Hepatic stellate cell (primary cell): Measurements from ENCODE around the gene MYOM1.
A peak's percentile ranks its signal among the peaks of the same experiment; 100 is the strongest.
"Not testable (repeated sequence)": the region's sequence is repeated elsewhere in the genome, so short reads cannot be mapped to it uniquely, and the experiment has no call there.

Source experiments
- DNase-seq: peaks from one replicate; pipeline ENCODE4 v3.0.0; 2011; ENCODE audit warnings: low spot score

Gene MYOM1

DNA sequence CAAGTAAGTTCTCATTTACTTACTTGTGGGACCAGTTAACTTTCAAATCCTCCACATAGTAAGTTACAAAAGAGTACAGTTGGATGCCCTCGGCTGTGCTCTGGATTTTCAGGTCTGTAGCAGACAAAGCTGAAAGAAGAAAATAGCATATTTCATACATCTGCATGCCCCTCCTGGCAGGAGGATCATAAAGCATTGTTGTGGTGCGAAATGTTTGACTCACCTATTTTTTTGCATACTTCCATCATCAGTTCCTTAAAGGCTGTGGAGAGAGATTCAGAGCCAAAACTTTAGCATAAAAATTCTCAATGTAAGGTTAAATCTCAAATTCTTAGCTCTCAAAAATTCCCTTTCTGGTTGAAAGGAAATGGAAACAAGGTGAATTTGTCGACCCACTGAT, 136.0 kb downstream of the MYOM1 start:
- no peak for DNase-seq

DNA sequence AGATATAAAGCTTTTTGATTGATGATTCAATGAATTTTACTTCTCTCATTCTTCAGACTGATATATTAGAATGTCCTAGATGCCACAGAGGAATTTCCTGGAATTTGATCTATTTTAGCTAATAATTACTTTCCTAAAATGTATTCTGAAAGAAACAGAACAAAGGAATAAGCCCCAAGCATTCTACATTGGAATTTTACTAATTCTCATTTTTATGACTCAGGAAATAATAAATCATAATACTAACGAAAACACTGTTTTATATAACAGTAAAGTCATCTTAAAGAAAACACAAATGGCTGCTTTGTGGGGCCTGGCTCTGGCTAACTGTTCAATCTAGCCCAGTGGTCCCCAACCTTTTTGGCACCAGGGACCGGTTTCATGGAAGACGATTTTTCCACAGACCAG, 138.2 kb downstream of the MYOM1 start:
- no peak for DNase-seq

DNA sequence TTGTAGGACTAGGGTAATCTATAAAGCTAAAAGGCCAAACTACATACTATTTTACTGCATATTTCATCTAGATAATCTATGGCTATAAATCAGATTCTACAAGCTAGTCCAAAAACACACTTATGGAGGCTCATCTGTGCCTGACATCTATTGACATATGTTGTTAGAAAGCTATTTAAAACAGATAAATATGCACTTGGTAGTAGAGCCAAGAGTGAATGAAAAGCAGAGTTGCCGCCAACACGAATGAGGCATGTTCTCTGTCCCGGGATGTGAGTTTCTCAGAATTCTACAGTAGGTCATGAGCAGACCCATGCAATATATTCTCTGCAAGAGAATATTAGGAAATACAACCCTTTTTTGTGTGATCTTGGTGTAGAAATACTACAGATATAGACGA, 140.1 kb downstream of the MYOM1 start:
- no peak for DNase-seq

DNA sequence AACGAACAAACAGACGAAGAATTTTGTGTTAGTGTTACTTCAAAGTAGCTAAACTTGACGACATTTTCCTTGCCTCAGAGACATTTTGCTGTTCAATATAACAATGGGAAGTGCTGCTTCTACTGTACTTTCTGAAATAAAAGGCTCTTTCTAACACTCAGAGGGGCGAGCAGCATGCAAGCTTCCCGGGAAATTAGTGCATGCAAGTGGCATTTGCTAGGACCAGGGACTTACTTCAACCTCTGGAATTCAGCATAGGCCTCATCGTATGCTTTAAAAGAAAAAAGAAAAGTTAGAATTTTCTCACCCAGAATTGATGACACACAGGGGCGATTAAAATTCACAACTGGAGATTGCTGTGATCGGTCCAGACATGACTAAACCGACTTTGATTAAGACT, 144.3 kb downstream of the MYOM1 start:
- DNase-seq, result no peak

DNA sequence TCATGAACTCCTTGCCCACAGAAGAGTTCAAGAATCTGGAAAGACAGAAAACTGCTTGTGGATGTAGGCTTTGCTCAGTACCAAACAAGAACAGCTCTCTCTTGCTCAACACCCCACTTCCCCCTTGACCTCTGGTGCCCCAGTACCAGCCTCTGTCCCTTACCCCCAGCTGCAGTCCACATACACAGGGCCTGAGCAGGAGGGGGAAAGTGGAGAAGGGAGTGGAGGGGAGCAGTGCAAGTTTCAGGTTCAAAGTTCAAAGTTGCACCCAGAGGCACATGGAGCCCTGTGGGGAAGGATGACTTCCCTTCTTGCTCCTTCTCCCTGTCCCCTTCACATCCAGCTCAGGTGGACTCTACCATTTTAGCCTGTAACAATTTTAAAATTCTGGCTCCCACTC, 145.7 kb downstream of the MYOM1 start:
- no peak for DNase-seq

DNA sequence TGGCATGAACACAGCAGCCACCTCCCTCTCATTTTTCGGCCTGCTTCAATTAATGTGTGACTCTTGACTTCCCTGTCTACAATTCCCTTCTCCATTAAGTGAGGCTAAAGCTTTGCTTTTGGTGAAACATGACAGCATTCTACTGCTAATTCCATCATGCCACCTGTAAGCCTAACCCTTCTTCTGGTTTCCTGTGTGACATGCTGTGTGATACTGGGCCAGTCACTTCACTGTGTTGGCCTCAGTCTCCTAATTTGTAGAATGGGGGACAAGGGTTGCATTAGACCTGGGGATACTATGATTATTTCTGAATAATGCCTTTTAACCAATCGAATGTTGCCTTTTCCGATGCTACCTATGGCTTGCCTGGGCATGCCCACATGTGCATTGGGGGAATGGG, 146.4 kb downstream of the MYOM1 start:
- not testable (repeated sequence) for DNase-seq

DNA sequence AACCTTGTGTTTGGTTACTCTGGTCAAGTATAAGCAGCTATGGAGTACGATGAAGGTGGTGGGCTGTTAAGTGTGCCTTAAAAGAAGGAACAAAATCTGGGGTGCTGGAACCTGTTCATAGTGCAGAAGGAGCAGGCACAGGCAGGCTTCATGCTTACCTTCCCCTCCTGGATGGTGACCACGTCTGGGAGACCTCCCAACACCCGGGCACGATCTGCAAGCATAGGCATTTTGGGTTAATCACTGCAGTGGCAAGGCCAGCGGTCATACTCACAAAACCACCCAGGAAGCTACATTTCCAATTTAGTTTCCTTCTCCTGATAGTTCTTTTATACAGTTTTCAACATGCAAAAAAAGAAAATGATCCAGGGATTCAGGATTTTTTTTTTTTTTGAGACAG, 148.1 kb downstream of the MYOM1 start:
- DNase-seq, result no peak

DNA sequence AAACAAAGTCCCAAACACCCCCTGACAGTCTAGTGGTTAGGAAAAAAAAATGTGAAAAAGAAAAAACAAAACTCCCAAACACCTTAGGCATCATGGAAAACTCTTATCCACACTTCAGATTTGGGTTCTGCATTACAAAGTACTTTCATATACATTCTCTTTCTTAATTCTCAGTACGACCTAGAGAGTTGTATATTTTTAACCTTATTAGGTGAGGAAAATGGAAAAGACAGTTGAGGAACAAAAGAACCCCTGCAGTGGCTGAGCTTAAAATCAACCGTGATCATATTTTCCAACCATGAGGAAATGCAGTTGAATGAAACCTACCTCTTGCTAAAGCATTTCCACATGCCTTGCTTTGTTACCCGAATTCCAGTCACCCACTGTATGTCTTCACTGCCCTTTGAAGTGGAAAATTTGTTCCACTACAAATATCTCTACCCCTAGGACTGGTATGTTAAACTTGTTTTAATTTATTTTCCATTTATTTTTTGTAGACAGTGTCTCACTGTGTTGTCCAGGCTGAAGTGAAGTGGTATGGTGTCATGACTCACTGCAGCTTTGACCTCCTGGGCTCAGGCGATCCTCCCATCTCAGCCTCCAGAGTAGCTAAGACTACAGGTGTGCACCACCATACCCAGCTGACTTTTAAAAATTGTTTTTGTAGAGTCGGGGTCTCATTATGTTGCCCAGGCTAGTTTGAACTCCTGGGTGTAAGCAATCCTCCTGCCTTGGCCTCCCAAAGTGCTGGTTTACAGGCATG, 149.9 kb downstream of the MYOM1 start:
- no peak for DNase-seq

DNA sequence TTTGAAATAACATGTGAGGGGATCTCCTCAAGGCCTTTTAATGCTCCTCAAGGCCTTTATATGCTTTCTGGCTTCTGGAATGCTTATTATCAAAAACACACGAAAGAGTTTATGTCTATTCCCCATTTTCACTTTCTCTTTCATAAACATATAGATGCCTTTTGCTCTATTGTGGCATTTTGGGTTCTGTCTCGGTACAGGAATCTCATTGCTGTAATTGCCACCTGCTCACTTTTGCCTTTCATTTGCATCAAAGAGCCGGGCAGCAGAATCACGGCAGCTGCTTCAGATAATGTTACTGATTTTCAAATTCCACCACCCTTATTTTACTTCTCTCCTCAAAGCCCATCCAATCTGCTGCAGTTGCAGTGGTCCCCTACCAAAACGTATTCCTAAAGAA, 152.0 kb downstream of the MYOM1 start:
- DNase-seq, result no peak

DNA sequence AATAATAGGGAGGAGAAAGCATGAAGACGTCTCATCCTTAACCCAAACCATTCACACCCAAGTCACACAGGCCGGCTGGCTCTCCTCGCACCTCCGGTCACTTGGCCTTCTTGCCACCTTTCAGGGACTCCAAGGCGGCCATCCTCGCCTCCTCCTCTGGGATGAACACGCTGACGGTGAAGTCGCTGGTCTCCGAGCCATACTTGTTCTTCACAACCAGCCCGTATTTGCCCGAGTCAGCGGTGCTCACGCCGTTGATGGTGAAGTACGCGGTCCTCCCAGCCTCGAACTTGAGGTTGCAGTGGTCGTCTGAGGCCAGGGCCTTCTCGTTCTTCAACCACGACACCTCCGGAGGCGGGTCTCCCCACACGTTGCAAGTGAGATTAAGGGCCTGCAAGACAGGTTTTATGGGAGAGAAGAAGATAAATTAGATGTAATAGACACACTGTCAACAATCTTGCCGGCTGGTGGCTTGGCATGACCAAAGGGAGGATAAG, 152.6 kb downstream of the MYOM1 start:
- no peak for DNase-seq

DNA sequence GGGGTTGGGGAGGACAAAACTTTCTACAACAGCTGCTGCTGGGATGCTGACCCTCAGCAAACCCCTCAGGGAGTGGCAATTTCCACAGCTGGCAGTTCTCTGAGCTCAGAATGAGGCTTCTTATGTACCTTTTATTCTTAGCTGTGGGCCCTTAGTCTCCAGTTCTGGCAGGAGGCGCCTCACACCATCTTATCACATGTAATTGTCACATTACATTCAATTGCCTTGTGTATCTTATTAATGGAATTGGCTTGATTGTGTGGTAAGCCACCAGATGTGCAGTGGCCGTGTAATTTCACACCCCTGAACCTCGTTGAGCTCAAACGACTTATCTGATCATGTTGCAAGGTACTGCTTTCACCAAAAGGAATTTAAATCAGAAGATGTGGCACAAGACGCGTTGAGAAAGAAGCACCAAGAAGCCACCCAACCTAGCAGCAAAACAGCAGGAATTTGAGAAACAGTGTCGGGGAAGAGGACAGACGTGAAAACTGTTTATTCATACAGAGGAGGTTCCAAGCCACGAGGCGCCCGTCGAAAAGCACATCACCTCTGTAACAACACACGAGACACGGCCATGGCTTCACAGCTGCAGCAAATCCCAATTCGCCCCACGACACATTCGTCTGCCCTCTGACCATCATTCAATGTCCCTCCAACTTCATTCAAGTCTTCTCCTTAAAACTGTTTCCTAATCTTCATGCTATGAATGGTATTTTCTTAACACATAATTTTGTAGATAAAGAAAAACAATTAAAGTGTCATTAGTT, 153.2 kb downstream of the MYOM1 start:
- no peak for DNase-seq

DNA sequence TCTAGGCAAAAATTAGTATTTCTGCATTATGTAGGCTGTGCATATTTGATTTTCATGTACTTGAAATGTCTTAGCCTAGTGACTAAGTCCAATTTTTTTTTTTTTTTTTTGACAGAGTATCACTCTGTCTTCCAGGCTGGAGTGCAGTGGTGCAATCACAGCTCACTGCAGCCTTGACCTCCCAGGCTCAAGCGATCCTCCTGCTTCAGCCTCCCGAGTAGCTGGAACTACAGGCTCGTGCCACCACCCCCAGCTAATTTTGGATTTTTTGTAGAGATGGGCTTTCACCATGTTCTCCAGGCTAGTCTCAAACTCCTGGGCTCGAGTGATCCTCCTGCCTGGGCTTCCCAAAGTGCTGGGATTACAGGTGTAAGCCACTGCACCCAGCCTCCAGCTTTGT, 156.0 kb downstream of the MYOM1 start:
- not testable (repeated sequence) for DNase-seq

DNA sequence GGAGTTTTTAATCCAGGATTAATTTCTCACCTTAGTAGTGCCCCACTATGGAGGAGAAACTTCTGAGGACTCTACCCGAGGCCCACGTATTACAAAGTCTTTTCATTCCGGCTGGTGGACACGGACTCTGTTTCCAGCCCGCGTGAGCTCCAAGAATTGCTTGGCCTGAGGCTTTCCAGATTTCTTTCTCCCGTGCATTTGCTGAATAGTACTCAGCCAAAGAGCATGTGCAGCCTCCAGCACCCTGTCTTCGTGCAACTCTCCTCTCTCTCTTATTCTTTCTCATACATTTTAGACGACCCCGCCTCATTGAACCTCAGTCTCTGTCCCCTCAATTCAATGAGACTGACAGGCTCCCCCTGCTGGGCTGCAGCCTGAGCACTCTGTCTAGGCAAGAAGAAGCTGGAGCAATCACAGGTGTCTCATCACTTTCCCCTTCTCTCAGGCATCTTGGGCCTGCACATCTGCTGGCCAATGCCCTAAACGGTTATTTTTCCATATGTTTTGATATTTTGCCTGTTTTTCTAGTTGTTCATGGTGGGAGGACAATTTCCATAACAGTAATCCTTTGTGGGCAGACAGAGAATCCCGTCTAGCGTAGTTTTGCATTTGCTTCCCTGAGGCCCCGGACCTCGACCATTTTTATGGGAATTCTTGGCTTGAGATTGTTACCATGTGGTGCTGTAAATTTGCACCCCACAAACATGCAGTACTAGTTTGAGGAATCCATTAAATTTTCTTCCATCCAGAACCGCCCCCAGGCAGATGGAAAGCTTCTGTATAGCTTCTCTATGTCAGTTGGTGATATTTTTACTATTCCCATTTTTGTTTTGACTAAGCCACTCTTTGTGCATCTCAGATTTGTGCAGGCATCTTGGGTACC, 156.7 kb downstream of the MYOM1 start:
- DNase-seq, result peak; percentile 24

DNA sequence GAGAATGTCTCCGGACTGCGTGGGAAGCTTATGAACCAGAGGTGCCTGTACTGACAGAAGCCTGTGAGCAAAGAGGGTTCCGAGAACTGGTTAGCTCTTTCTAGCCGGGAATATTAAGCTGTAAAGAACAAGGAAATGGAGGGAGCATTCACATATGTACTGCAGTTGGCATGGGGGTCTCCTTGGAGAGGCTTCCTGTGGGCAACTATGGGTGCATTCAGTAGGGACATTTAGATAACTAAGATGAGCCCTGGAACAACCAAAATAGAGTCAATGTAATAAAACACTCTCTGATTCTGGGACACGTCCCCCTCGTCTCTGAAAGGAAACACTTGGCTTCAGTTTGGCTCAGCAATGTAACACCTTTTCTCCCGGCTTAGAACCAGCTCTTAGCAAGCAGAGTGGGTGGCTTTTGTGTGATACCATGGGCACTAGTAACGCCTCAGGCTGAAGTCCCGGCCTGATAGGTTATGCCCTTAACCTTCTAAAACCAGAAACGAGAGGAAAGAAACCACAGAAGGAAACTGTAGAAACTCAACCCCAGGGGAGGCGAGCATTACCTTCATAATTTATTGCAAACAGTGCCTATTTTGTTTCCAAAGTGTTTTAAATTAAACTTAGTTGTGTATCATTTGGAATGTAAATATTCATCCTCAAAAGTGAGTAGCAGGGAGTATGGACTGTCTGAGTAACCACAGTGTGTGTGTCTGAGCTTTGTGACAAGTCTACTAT, 158.0 kb downstream of the MYOM1 start:
- no peak for DNase-seq

DNA sequence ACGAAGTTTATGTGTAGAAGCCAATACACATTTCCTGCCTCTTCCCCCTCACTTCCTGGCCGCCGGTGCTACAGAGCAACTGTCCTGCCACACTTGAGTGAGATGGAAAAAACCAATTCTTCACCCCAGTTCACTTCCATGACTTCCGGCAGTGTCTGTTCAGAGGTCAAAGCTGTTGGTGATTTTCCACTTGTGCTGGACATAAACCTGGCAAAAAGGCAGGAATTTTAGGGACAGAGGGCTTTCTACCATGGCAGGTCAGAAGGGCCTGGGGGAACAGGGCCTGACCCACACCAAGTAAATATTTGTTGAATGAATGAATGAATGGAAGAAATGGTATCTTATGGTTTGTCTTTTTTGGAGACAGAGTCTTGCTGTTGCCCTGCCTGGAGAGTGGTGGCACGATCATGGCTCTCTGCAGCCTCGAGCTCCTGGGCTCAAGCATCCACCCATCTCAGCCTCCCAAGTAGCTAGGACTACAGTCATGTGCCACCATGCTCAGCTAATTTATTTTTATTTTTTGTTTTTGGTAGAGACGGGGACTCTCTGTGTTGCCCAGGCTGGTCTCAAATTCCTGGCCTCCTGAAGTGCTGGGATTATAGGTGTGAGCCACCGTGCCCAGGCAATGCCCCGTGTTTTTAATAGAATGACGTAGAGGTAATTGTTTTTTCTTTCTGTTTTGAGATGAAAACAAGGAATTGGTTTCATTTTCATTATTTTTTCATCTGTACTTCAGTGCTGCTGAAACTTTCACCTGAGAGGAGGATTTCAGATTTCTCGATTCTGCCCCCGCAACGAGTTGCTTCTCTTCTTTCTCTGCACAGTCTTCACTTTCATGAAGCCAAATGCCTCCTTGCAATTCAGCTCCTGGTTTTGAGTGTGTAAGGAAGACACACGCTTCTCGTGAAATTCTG, 158.8 kb downstream of the MYOM1 start:
- no peak for DNase-seq

DNA sequence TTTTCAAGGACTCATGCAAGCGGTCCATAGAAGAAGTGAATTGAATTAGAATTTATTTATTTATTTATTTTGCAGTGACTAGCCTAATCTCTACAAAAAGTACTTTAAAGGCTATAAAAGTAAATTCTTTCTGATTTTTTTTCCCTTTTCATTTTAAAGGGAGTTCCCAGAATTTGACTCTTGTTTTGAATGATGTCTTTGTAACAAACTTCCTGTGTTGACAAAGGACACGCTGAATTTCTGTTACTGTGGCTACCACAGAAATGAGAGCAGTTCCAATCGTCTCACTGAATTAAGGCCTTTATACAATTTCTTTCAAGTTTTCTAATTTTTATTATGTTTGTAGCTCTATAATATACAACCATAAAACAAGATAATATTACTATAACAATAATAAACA, 160.5 kb downstream of the MYOM1 start:
- no peak for DNase-seq

DNA sequence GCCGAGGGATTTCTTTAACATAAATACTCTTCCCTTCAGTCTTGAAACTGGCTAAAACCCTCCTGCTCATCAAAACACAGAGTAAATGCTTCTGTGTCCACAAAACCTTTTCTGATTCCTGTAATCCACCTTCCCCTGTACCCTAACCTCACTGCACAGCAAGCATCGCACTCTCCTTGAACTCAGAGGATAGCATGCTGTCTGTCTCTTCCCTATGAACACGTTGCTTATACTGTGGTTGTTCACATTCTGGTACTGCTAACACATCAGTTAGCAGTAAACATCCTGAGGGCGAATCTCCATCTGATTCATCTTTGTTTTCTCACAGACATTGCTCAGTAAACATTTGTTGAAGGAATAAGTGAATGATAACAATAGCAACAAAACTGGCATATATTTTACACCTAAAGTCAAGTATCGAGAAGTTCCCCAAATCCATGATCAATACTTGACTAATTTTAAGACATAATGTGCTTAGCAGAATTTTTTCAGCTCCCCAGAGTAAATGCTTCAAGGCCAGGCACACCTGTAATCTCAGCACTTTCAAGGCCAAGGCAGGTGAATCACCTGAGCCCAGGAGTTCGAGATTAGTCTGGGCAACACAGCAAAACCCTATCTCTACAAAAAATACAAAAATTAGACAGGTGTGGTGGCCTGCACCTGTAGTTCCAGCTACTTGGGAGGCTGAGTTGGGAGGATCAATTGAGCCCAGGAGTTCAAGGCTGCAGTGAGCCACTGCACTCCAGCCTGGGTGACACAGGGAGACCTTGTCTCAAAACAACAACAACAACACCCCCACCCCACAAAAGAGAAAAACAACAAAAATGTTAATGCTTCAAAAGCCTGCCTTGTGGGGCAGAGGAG, 161.2 kb downstream of the MYOM1 start:
- no peak for DNase-seq

DNA sequence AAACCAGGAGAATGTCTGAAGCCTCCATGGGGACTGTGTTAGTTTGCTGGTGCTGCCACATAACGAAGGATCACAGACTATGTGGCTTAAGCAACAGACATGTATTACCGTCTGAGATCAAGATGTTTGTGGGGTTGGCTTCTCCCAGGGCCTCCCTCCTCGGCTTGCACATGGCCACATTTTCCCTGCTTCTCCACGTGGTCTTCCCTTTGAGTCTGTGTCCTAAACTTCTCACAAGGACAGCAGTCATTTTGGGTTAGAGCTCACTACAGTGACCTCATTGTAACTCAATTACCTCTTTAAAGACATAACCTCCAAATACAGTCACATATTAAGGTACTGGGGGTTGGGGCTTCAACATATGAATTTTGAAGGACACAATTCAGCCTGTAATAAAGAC, 162.2 kb downstream of the MYOM1 start:
- DNase-seq, result no peak

DNA sequence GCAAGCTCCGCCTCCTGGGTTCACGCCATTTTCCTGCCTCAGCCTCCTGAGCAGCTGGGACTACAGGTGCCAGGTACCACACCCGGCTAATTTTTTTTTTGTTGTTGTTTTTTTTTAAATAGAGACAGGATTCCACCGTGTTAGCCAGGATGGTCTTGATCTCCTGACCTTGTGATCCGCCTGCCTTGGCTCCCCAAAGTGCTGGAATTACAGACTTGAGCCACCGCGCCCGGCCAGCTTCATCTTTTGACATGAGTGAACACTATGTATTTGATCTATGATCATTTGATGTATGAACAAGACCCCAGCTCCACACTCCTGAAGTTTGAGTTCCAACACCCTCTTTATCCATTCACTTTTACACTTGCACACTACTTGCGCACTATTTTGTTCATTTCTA, 163.5 kb downstream of the MYOM1 start:
- no peak for DNase-seq

DNA sequence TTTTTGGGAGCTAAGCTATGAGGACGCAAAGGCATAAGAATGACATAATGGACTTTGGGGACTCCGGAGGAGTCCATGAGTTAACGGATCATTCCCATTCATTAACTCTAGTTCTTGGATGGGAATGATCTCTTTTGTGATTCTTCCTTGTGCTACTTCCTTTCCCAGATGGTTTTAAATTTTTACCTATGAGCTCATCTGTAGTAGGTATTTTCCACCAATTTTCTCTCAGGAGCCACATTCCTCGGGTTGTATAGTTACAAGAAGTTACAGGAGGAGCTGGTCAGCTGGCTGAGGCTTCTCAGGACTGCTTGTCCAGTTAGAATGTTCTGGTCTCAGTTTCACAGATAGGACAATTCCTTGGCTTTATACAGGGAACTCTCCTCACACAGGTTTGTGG, 164.0 kb downstream of the MYOM1 start:
- DNase-seq, result no peak
